Peyer's patch (tissue), 4 donors: Measurements from ENCODE around the gene CRTAC1.

Source experiments
- CTCF ChIP-seq, 6 experiments: fragments of 450-650 bp in 4 of 6; fragments of 200-600 bp in 2 of 6; sonication (generic) in 1 of 6; IDR thresholded peaks; one replicate each; pipeline ENCODE4 v1.5.1; 2017 to 2019; ENCODE audit warnings: antibody characterized with exemption in 6 of 6, mild to moderate bottlenecking in 3 of 6, moderate library complexity in 1 of 6
- POLR2A ChIP-seq, 2 donors: fragments of 450-650 bp; IDR thresholded peaks; one replicate each; pipeline ENCODE4 v1.5.1; 2017; ENCODE audit warnings: antibody characterized with exemption in 2 of 2, mild to moderate bottlenecking in 2 of 2, moderate library complexity in 2 of 2

DNA sequence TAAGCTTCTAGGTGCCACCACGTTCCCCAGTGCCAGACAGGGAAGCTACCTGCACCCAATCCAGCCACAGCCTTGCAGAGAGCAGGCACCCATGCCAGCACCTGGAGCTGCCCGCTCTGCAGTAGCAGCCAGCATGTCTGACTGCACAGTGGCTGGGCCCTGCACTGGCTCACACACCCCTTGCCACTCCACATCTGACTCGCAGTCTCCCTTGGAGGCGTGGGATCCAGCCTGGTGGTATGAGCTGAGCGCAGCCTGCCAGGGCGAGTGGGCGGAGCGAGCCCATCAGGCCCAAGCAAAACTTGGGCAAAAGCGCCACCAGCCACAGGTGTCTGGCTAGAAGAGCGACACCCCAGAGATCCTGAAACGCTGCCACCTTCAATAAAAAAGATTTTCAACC is 30.1 kb downstream of the CRTAC1 start:
- no peak for TF ChIP-seq POLR2A (IDR thresholded peaks at IDR 0.05)
- TF ChIP-seq CTCF (IDR thresholded peaks at IDR 0.05): no peak
